Activated naive CD8-positive, alpha-beta T cell (primary cell): Measurements from ENCODE around the gene DLX5.
A peak's percentile ranks its signal among the peaks of the same experiment; 100 is the strongest.

Experiments
- H3K27ac Mint-ChIP-seq: one replicate; pipeline ENCODE4 v1.8.0; 2021; ENCODE audit warnings: mixed read lengths
- H3K27me3 Mint-ChIP-seq: one replicate; pipeline ENCODE4 v1.8.0; 2021; ENCODE audit warnings: mixed read lengths
- H3K36me3 Mint-ChIP-seq: one replicate; pipeline ENCODE4 v1.8.0; 2021; ENCODE audit warnings: mixed read lengths
- H3K4me1 Mint-ChIP-seq: one replicate; pipeline ENCODE4 v1.8.0; 2021; ENCODE audit warnings: low read depth, mixed read lengths
- H3K4me3 Mint-ChIP-seq: one replicate; pipeline ENCODE4 v1.8.0; 2021; ENCODE audit warnings: mild to moderate bottlenecking, mixed read lengths
- H3K9me3 Mint-ChIP-seq: one replicate; pipeline ENCODE4 v1.8.0; 2021; ENCODE audit warnings: low read depth, mixed read lengths

DLX5 gene

GRCh38 chr7:97003262-97004246 lies 21.1 kb downstream of the DLX5 start:
- Mint-ChIP-seq H3K4me1 (peaks cover 24% of the 10 kb centered on the region), H3K27me3 (peaks cover 62% of the 10 kb centered on the region), H3K27ac (peak overlapping the region; percentile 34), H3K4me3 (peak overlapping the region; percentile 17), H3K9me3 (no peaks in the 10 kb centered on the region), H3K36me3 (no peaks in the 10 kb centered on the region)

- peaks cover 24% of the 10 kb centered on the region for H3K4me1 Mint-ChIP-seq
- peaks cover 61% of the 10 kb centered on the region for H3K27me3 Mint-ChIP-seq
- no peaks in the 10 kb centered on the region for H3K9me3 Mint-ChIP-seq
- peak overlapping the region; percentile 17 for H3K4me3 Mint-ChIP-seq
- H3K36me3 Mint-ChIP-seq = no peaks in the 10 kb centered on the region
- peak overlapping the region; percentile 34 for H3K27ac Mint-ChIP-seq
Observed at GRCh38 chr7:97002555-97003261, 21.9 kb downstream of the DLX5 start.

GRCh38 chr7:97001656-97002554 lies 22.7 kb downstream of the DLX5 start:
- H3K27me3 Mint-ChIP-seq = peaks cover 63% of the 10 kb centered on the region
- H3K4me3 Mint-ChIP-seq = no peak overlapping the region
- no peaks in the 10 kb centered on the region for H3K36me3 Mint-ChIP-seq
- no peak overlapping the region for H3K27ac Mint-ChIP-seq
- peaks cover 23% of the 10 kb centered on the region for H3K4me1 Mint-ChIP-seq
- no peaks in the 10 kb centered on the region for H3K9me3 Mint-ChIP-seq

- peaks cover 64% of the 10 kb centered on the region for H3K27me3 Mint-ChIP-seq
- no peak overlapping the region for H3K27ac Mint-ChIP-seq
- peaks cover 19% of the 10 kb centered on the region for H3K4me1 Mint-ChIP-seq
Observed at GRCh38 chr7:97001221-97001620, 23.4 kb downstream of the DLX5 start.

GRCh38 chr7:96998744-96999143 lies 25.9 kb downstream of the DLX5 start:
- H3K27me3 Mint-ChIP-seq = peaks cover 71% of the 10 kb centered on the region

More at GRCh38 chr7:97001221-97001620, 23.4 kb downstream of the DLX5 start:
- Mint-ChIP-seq H3K36me3 (no peaks in the 10 kb centered on the region), H3K9me3 (no peaks in the 10 kb centered on the region), H3K4me3 (no peak overlapping the region)

GRCh38 chr7:96998333-96998732 lies 26.3 kb downstream of the DLX5 start:
- no peaks in the 10 kb centered on the region for H3K36me3 Mint-ChIP-seq
- H3K27ac Mint-ChIP-seq = no peak overlapping the region
- H3K4me3 Mint-ChIP-seq = no peak overlapping the region

More at GRCh38 chr7:96998744-96999143, 25.9 kb downstream of the DLX5 start:
- H3K27ac Mint-ChIP-seq = no peak overlapping the region
- no peak overlapping the region for H3K4me3 Mint-ChIP-seq
- H3K36me3 Mint-ChIP-seq = no peaks in the 10 kb centered on the region
- H3K9me3 Mint-ChIP-seq = no peaks in the 10 kb centered on the region
- peaks cover 8% of the 10 kb centered on the region for H3K4me1 Mint-ChIP-seq

GRCh38 chr7:96997512-96998032 lies 27.1 kb downstream of the DLX5 start:
- Mint-ChIP-seq H3K4me1 (peaks cover 7% of the 10 kb centered on the region), H3K4me3 (no peak overlapping the region), H3K9me3 (no peaks in the 10 kb centered on the region), H3K36me3 (peaks cover 4% of the 10 kb centered on the region), H3K27me3 (peaks cover 71% of the 10 kb centered on the region), H3K27ac (no peak overlapping the region)

More at GRCh38 chr7:96998333-96998732, 26.3 kb downstream of the DLX5 start:
- Mint-ChIP-seq H3K9me3 (no peaks in the 10 kb centered on the region), H3K27me3 (peaks cover 70% of the 10 kb centered on the region), H3K4me1 (peaks cover 7% of the 10 kb centered on the region)

GRCh38 chr7:96996958-96997511 lies 27.6 kb downstream of the DLX5 start:
- H3K4me1 Mint-ChIP-seq = peaks cover 7% of the 10 kb centered on the region
- H3K27me3 Mint-ChIP-seq = peaks cover 69% of the 10 kb centered on the region
- H3K4me3 Mint-ChIP-seq = no peak overlapping the region
- no peak overlapping the region for H3K27ac Mint-ChIP-seq
- H3K9me3 Mint-ChIP-seq = no peaks in the 10 kb centered on the region
- peaks cover 4% of the 10 kb centered on the region for H3K36me3 Mint-ChIP-seq

GRCh38 chr7:96996111-96996957 lies 28.3 kb downstream of the DLX5 start:
- peaks cover 69% of the 10 kb centered on the region for H3K27me3 Mint-ChIP-seq
- H3K27ac Mint-ChIP-seq = no peak overlapping the region
- H3K9me3 Mint-ChIP-seq = no peaks in the 10 kb centered on the region
- H3K4me3 Mint-ChIP-seq = no peak overlapping the region
- peaks cover 8% of the 10 kb centered on the region for H3K4me1 Mint-ChIP-seq
- peaks cover 4% of the 10 kb centered on the region for H3K36me3 Mint-ChIP-seq

- Mint-ChIP-seq H3K9me3 (no peaks in the 10 kb centered on the region), H3K4me3 (no peak overlapping the region)
Observed at GRCh38 chr7:96995406-96996110, 29.1 kb downstream of the DLX5 start.

GRCh38 chr7:96993980-96994379 lies 30.7 kb downstream of the DLX5 start:
- Mint-ChIP-seq H3K36me3 (peaks cover 4% of the 10 kb centered on the region), H3K27me3 (peaks cover 62% of the 10 kb centered on the region), H3K4me1 (peaks cover 9% of the 10 kb centered on the region), H3K27ac (no peak overlapping the region), H3K9me3 (no peaks in the 10 kb centered on the region), H3K4me3 (no peak overlapping the region)

More at GRCh38 chr7:96995406-96996110, 29.1 kb downstream of the DLX5 start:
- Mint-ChIP-seq H3K27me3 (peaks cover 64% of the 10 kb centered on the region), H3K36me3 (peaks cover 4% of the 10 kb centered on the region), H3K4me1 (peaks cover 8% of the 10 kb centered on the region), H3K27ac (no peak overlapping the region)

- Mint-ChIP-seq H3K36me3 (peaks cover 4% of the 10 kb centered on the region), H3K27ac (no peak overlapping the region), H3K4me3 (no peak overlapping the region), H3K9me3 (no peaks in the 10 kb centered on the region), H3K27me3 (peaks cover 65% of the 10 kb centered on the region), H3K4me1 (peaks cover 6% of the 10 kb centered on the region)
Observed at GRCh38 chr7:96993094-96993865, 31.4 kb downstream of the DLX5 start.
